ENCODE data around the gene AP1S3. TPM values are rescaled to one million over a fixed set of nuclear protein-coding genes. Genes with fewer than 3 reads are reported as not detected.

Gene AP1S3
- total RNA-seq, 1 donor from 2014 or later: 0.47 TPM

DNA sequence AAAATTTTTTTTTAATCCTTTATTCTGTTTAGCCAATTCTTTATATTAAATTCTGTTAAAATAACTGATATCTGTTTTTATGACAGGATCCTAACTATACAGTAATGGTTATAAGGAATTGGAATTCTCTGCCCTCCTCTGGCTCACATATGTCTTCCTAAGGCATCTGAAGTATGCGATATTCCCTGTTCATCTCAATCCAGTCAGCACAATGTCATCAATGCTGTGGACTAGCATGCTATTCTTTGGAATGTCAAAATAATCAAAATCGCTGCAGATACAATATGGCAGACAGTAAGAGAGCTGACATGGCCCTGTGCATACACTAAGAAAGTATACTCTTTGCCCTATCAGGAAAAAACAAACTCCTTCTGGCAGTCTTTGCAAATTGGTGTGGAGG, 107.6 kb downstream of the AP1S3 start:
- Histone ChIP-seq H3K4me1 (peaks cover 27% of the 10 kb centered on the region), H3K9me3 (replicated peaks) (no peaks in the 10 kb centered on the region), H3K27ac (replicated peaks) (no peak overlapping the region), H3K4me3 (no peak overlapping the region), H3K27me3 (ENCODE audit: low read depth) (no peaks in the 10 kb centered on the region), H3K36me3 (no peaks in the 10 kb centered on the region)
- intact Hi-C loops (cut with micrococcal nuclease): no loop called here
- no peak for DNase-seq
- TF ChIP-seq, protein P1, sequence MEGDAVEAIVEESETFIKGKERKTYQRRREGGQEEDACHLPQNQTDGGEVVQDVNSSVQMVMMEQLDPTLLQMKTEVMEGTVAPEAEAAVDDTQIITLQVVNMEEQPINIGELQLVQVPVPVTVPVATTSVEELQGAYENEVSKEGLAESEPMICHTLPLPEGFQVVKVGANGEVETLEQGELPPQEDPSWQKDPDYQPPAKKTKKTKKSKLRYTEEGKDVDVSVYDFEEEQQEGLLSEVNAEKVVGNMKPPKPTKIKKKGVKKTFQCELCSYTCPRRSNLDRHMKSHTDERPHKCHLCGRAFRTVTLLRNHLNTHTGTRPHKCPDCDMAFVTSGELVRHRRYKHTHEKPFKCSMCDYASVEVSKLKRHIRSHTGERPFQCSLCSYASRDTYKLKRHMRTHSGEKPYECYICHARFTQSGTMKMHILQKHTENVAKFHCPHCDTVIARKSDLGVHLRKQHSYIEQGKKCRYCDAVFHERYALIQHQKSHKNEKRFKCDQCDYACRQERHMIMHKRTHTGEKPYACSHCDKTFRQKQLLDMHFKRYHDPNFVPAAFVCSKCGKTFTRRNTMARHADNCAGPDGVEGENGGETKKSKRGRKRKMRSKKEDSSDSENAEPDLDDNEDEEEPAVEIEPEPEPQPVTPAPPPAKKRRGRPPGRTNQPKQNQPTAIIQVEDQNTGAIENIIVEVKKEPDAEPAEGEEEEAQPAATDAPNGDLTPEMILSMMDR (IDR thresholded peaks at IDR 0.05; ENCODE audit: borderline replicate concordance): no peak

DNA sequence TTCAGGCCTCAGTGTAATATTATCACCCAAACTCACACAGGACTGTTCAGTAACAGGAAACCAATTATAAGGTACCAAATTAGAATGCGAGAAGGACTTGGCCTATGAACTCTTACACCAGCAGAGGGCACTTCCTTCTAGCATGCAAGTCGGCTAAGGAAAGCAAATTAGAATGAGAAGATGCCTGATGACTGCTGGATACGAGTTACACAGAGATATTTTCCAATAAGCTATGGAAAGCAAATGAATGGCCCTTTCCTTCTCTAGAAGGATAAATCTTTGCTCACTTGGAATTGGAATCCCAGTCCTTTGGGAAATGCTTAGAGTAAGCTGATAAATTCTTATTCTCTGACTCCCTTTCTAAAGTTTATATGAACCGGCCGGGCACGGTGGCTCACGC, 109.8 kb downstream of the AP1S3 start:
- TF ChIP-seq, protein P1 (IDR thresholded peaks at IDR 0.05; ENCODE audit: borderline replicate concordance): peak; percentile 58
- Histone ChIP-seq H3K36me3 (no peaks in the 10 kb centered on the region), H3K4me1 (peaks cover 29% of the 10 kb centered on the region), H3K27ac (replicated peaks) (no peak overlapping the region), H3K4me3 (no peak overlapping the region), H3K27me3 (ENCODE audit: low read depth) (no peaks in the 10 kb centered on the region), H3K9me3 (replicated peaks) (no peaks in the 10 kb centered on the region)
- no peak for DNase-seq
- intact Hi-C loops (cut with micrococcal nuclease): no loop called here

DNA sequence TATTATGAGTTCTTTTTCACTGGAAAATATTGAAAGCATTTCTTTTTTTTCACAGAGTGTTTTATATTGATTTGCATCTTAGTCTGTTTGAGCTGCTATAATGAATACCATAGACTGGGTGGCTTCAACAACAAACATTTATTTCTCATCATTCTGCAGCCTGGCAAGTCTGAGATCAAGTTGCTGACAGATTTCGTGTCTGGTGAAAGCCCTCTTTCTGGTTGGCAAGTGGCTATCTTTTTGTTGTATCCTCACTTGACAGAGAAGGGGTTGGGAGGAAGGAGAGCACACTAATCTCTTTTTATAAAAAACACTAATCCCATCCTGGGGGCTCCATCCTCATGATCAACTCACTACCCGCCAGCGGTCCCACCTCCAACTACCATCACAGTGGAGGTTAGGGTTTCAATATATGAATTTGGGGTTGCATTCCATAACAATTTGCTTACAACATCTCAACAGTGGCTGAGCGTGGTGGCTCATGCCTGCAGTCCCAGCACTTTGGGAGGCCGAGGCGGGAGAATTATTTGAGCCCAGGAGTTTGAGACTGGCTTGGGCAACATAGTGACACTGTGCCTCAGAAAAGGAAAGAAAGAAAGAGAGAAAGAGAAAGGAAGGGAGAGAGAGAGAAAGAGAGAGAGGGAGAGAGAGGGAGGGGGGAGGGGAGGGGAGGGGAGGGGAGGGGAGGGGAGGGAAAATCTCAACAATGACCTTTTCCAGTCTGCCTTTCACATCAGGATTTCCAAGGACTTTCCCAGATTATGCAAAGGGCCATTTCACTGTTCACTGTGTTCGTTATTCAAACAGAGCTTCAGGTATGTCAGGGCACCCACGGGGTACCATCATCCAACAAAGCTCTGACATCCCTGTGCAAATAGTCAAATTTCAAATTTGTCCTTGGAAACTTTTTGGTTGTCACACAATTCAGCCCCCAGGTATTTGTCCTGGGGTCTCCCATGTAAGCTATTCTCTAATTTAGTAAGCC, 111.1 kb downstream of the AP1S3 start:
- Histone ChIP-seq H3K4me1 (peaks cover 26% of the 10 kb centered on the region), H3K27me3 (ENCODE audit: low read depth) (no peaks in the 10 kb centered on the region), H3K4me3 (no peak overlapping the region), H3K36me3 (no peaks in the 10 kb centered on the region), H3K9me3 (replicated peaks) (no peaks in the 10 kb centered on the region), H3K27ac (replicated peaks) (peak overlapping the region; percentile 72)
- no peak for DNase-seq
- intact Hi-C loops (cut with micrococcal nuclease): no loop called here
- TF ChIP-seq, protein P1 (IDR thresholded peaks at IDR 0.05; ENCODE audit: borderline replicate concordance): no peak

DNA sequence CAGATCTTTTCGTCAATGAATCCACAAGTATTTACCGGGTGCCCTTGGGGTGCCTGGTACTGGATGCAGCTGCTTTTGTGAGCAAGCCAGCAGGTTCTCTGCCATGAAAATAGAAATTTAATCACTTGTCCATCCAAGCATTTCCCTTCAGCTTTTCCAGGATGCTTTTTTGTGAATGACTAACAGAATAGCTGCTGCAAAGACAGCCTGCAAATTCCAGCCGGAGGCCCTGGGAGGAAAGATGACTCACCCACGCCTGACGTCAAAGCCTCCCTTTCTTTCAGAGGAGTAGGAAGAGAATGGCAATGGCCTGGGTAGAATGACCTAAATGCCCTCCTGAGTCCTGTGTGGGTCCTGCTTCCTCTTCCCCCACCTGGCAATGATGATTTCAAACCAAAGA, 111.9 kb downstream of the AP1S3 start:
- no peaks in the 10 kb centered on the region for H3K36me3 ChIP-seq
- no peak overlapping the region for H3K4me3 ChIP-seq
- peak overlapping the region; percentile 72 for H3K27ac ChIP-seq (replicated peaks)
- intact Hi-C loops (cut with micrococcal nuclease): no loop called here
- H3K27me3 ChIP-seq (ENCODE audit: low read depth): no peaks in the 10 kb centered on the region
- TF ChIP-seq, protein P1 (IDR thresholded peaks at IDR 0.05; ENCODE audit: borderline replicate concordance): no peak
- peaks cover 22% of the 10 kb centered on the region for H3K4me1 ChIP-seq
- peak; percentile 68 for DNase-seq
- H3K9me3 ChIP-seq (replicated peaks): no peaks in the 10 kb centered on the region

DNA sequence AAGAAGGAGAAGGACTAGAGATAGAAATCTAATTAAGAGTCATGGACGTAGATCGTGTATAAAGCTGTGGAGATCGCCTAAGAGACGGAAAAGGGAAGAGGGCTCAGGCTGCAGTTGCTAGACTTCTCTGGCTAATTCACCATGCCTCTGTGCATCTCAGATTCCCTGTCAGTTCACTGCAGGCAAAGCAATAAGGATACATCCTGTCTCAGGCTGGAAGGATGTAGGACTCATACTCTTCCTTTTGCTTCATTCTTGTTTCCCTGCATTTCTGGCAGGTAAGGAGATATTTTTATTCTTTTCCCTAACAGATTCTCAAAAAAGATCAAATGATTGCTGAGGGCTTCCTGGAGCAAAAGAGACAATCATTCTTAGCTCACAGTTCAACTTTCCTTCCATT, 112.5 kb downstream of the AP1S3 start:
- Histone ChIP-seq H3K9me3 (replicated peaks) (no peaks in the 10 kb centered on the region), H3K4me3 (no peak overlapping the region), H3K27ac (replicated peaks) (peak overlapping the region; percentile 72), H3K36me3 (no peaks in the 10 kb centered on the region), H3K4me1 (peaks cover 22% of the 10 kb centered on the region), H3K27me3 (ENCODE audit: low read depth) (no peaks in the 10 kb centered on the region)
- DNase-seq: no peak
- intact Hi-C loops (cut with micrococcal nuclease): no loop called here
- TF ChIP-seq, protein P1 (IDR thresholded peaks at IDR 0.05; ENCODE audit: borderline replicate concordance): no peak

All from left ventricle myocardium inferior (tissue), 1 donor.